Measurements from ENCODE around the gene MIEF1.

- no peak for TF ChIP-seq CTCF (IDR thresholded peaks at IDR 0.05; ENCODE audit: insufficient read depth, low read length)
- no peak for TF ChIP-seq POLR2AphosphoS5 (IDR thresholded peaks at IDR 0.05; ENCODE audit: low read depth)
- TF ChIP-seq GABPA (IDR thresholded peaks at IDR 0.05; ENCODE audit: low read depth): no peak
- TF ChIP-seq REST (IDR thresholded peaks at IDR 0.05; ENCODE audit: insufficient replicate concordance, low read depth): no peak
These were observed 43.5 kb upstream of the MIEF1 start for GRCh38 chr22:39458444-39459083.

All from HL-60 (cell line).